Sigmoid colon (tissue), 4 donors: ENCODE results near the gene TNC.
A peak's percentile ranks its signal among the peaks of the same experiment; 100 is the strongest.

Experiments used
- CTCF ChIP-seq, 4 experiments: fragments of 450-650 bp in 3 of 4; fragments of 200-600 bp in 1 of 4; IDR thresholded peaks; one replicate each; pipeline ENCODE4 v1.5.1; 2016 to 2019; ENCODE audit warnings: antibody characterized with exemption in 4 of 4, mild to moderate bottlenecking in 3 of 4, moderate library complexity in 2 of 4
- EP300 ChIP-seq, 4 donors: sonication (generic); formaldehyde crosslinking; IDR thresholded peaks; one replicate each; pipeline ENCODE4 v1.6.1; 2017; ENCODE audit warnings: antibody characterized with exemption in 4 of 4
- POLR2AphosphoS5 ChIP-seq, 4 donors: sonication (generic); formaldehyde crosslinking; IDR thresholded peaks; one replicate each; pipeline ENCODE4 v1.6.1; 2017; ENCODE audit warnings: antibody characterized with exemption in 4 of 4

- TF ChIP-seq CTCF (IDR thresholded peaks at IDR 0.05) = no peak
- TF ChIP-seq EP300 (IDR thresholded peaks at IDR 0.05) = peak in 3 of 4 donors; percentile 12 to 78 (median 73)
- TF ChIP-seq POLR2AphosphoS5 (IDR thresholded peaks at IDR 0.05) = peak; percentile 25 to 78 (median 62)
Observed at GRCh38 chr9:115134941-115135340, 17.0 kb upstream of the TNC start.
